Progenitor cell of endocrine pancreas (in vitro differentiated cells): ENCODE results near the gene FBXL16. TPM values are rescaled to one million over a fixed set of nuclear protein-coding genes. Genes with fewer than 3 reads are reported as not detected.

Experiments
- DNase-seq: peaks from one replicate; pipeline ENCODE4 v3.0.0; 2021; ENCODE audit warnings: low spot score; ENCODE audit not compliant: unreplicated experiment
- H3K27ac Mint-ChIP-seq: 2 replicates; pipeline ENCODE4 v1.8.0; 2021; ENCODE audit warnings: mild to moderate bottlenecking, moderate library complexity, mixed read lengths
- H3K27me3 Mint-ChIP-seq: 2 replicates; pipeline ENCODE4 v1.8.0; 2021; ENCODE audit warnings: mixed read lengths
- H3K36me3 Mint-ChIP-seq: 2 replicates; pipeline ENCODE4 v1.8.0; 2022; ENCODE audit warnings: mixed read lengths; ENCODE audit not compliant: insufficient read depth
- H3K4me1 Mint-ChIP-seq: 2 replicates; pipeline ENCODE4 v1.8.0; 2021; ENCODE audit warnings: low read depth, mixed read lengths
- H3K4me3 Mint-ChIP-seq: 2 replicates; pipeline ENCODE4 v1.8.0; 2021; ENCODE audit warnings: low read depth, mild to moderate bottlenecking, moderate library complexity, mixed read lengths
- H3K9me3 Mint-ChIP-seq: 2 replicates; pipeline ENCODE4 v1.8.0; 2021; ENCODE audit warnings: low read depth, mixed read lengths
- total RNA-seq: library from RNA; stranded (reverse); gene quantifications from 2 replicates; pipeline ENCODE4 v1.2.1, GENCODE V29; 2021
- TF ChIP-seq, protein P1 (sequence below): fragments of 200-600 bp; sonication (generic); IDR thresholded peaks from one replicate; pipeline ENCODE4 v1.5.0; 2021; ENCODE audit warnings: antibody characterized with exemption, mild to moderate bottlenecking; ENCODE audit not compliant: unreplicated experiment

Gene FBXL16
- total RNA-seq, 1 donor from 2014 or later, result 4.3 TPM

DNA sequence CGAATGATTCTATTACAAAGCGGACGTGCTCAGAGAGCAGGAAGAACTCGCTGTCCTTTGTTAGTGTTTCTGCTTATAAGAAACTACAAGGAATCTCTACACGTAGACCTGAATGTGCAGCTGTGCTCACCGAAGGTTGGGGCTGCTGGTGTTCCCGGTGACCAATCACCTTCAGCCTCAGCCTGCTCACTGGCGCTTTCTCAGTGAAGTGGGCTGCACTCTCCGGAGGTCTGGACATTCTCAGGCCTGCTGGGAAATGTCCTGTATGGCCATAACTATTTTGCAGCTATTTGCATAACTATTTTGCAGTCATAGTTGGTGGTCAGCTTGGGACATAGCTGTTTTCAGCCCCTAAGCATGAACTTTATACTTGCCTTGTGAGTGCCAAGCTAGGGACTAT lies 44.9 kb upstream of the FBXL16 start:
- Mint-ChIP-seq H3K9me3 (no peaks in the 10 kb centered on the region), H3K4me3 (no peak overlapping the region), H3K27ac (no peak overlapping the region), H3K36me3 (no peaks in the 10 kb centered on the region), H3K4me1 (peaks cover 12% of the 10 kb centered on the region), H3K27me3 (peaks cover 24% of the 10 kb centered on the region)
- no peak for DNase-seq
- TF ChIP-seq, protein P1, sequence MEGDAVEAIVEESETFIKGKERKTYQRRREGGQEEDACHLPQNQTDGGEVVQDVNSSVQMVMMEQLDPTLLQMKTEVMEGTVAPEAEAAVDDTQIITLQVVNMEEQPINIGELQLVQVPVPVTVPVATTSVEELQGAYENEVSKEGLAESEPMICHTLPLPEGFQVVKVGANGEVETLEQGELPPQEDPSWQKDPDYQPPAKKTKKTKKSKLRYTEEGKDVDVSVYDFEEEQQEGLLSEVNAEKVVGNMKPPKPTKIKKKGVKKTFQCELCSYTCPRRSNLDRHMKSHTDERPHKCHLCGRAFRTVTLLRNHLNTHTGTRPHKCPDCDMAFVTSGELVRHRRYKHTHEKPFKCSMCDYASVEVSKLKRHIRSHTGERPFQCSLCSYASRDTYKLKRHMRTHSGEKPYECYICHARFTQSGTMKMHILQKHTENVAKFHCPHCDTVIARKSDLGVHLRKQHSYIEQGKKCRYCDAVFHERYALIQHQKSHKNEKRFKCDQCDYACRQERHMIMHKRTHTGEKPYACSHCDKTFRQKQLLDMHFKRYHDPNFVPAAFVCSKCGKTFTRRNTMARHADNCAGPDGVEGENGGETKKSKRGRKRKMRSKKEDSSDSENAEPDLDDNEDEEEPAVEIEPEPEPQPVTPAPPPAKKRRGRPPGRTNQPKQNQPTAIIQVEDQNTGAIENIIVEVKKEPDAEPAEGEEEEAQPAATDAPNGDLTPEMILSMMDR, result no peak

GRCh38 chr16:749010-749409 lies 43.4 kb upstream of the FBXL16 start:
- no peak for DNase-seq
- Mint-ChIP-seq H3K27ac (no peak overlapping the region), H3K9me3 (no peaks in the 10 kb centered on the region), H3K36me3 (no peaks in the 10 kb centered on the region), H3K27me3 (peaks cover 24% of the 10 kb centered on the region), H3K4me1 (peaks cover 12% of the 10 kb centered on the region), H3K4me3 (no peak overlapping the region)
- TF ChIP-seq, protein P1, result no peak

DNA sequence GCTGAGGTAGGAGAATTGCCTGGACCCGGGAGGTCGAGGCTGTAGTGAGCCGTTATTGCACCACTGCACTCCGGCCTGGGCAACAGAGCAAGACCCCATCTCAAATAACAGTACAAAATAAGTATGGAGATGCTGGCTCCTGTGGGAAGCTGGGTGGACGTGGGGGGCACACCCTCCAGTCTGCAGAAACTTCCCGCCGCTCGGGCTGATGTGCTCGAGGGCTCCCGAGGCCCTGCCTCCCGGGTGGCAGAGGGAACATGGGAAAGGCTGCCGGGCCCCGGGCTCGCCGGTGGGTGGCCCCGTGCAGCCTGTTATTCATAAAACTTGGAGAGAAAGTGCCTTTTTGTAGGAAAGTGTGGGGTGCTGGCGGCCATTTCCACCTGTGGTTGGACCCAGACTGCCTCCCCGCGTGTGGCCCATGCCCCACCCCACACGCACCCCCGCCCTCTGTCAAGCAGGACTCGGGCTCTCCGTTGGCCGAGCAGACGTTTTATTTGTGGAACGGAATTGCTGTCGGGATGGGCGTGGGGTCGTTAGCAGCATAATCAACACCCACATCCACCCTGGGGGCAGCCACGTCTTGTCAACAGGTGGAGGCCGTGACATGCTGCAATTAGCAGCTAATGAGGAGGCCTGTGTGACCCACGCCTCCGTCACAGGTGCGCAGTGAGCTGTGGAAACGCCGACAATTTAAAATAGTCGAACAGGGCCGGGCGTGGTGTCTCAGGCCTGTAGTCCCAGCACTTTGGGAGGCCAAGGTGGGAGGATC lies 42.6 kb upstream of the FBXL16 start:
- Mint-ChIP-seq H3K27me3 (peaks cover 24% of the 10 kb centered on the region), H3K4me3 (no peak overlapping the region), H3K36me3 (no peaks in the 10 kb centered on the region), H3K4me1 (peaks cover 12% of the 10 kb centered on the region), H3K27ac (no peak overlapping the region), H3K9me3 (no peaks in the 10 kb centered on the region)
- TF ChIP-seq, protein P1, result no peak
- DNase-seq, result no peak

- TF ChIP-seq, protein P1, result no peak
- H3K27ac Mint-ChIP-seq, result no peak overlapping the region
- H3K4me3 Mint-ChIP-seq, result no peak overlapping the region
- no peaks in the 10 kb centered on the region for H3K36me3 Mint-ChIP-seq
- DNase-seq, result no peak
- no peaks in the 10 kb centered on the region for H3K9me3 Mint-ChIP-seq
- peaks cover 5% of the 10 kb centered on the region for H3K4me1 Mint-ChIP-seq
- peaks cover 14% of the 10 kb centered on the region for H3K27me3 Mint-ChIP-seq
These were observed 41.0 kb upstream of the FBXL16 start for GRCh38 chr16:746637-747036.

GRCh38 chr16:745739-746138 lies 40.1 kb upstream of the FBXL16 start:
- Mint-ChIP-seq H3K27me3 (peaks cover 5% of the 10 kb centered on the region), H3K36me3 (no peaks in the 10 kb centered on the region), H3K9me3 (no peaks in the 10 kb centered on the region), H3K4me3 (no peak overlapping the region), H3K27ac (no peak overlapping the region), H3K4me1 (no peaks in the 10 kb centered on the region)
- TF ChIP-seq, protein P1, result peak; percentile 77
- peak; percentile 53 for DNase-seq
